HCT116 (cell line): ENCODE measurements around the gene MPHOSPH8. TPM values are rescaled to one million over a fixed set of nuclear protein-coding genes. Genes with fewer than 3 reads are reported as not detected.

Source experiments
- ATAC-seq: fragments of 200-7000 bp; cut with Tn5 transposase; 2 replicates; pipeline ENCODE4 v1.9.1; 2020; ENCODE audit warnings: mild to moderate bottlenecking, moderate library complexity
- BruUV-seq: library from RNA; stranded (reverse); fragments of 400-500 nt; replicated peaks from 2 replicates; lab custom pipeline; 2021; lab: Mats Ljungman, UMichigan
- CTCF ChIA-PET: fragments of 300-600 bp; sonication (Branson Sonifier 250); formaldehyde crosslinking; loops from one replicate; lab custom pipeline; 2021; ENCODE audit warnings: antibody characterized with exemption; lab: Charles Lee
- POLR2A ChIA-PET: fragments of 300-600, 350-600 bp; sonication (Branson Sonifier 250); formaldehyde crosslinking; loops from one replicate; lab custom pipeline; 2021; ENCODE audit warnings: antibody characterized with exemption; lab: Charles Lee
- RAD21 ChIA-PET, 2 experiments: fragments of 300-600 bp; sonication (Branson Sonifier 250); formaldehyde crosslinking; loops; one replicate each; lab custom pipeline; 2023; ENCODE audit warnings: low total read pairs in 2 of 2; ENCODE audit not compliant: uncharacterized antibody in 2 of 2, unreplicated experiment in 2 of 2, low non-redundant PET in 1 of 2; lab: Charles Lee
- DNase-seq: peaks from one replicate; pipeline ENCODE4 v3.0.0-alpha.2; 2010; ENCODE audit warnings: low read depth, low spot score
- H2AFZ ChIP-seq: fragments of 200-600 bp; shearing (Covaris generic), sonication (generic); 2 replicates; pipeline ENCODE4 v1.6.1; 2017; ENCODE audit warnings: low read depth, mixed run types, mixed read lengths, antibody characterized with exemption, low read length; ENCODE audit not compliant: poor library complexity, severe bottlenecking
- H3K27ac ChIP-seq: 2 replicates; pipeline ENCODE4 v1.5.1; 2012; ENCODE audit warnings: low read depth, low read length
- H3K27me3 ChIP-seq: fragments of 200-600 bp; sonication (generic); 2 replicates; pipeline ENCODE4 v1.6.1; 2016; ENCODE audit warnings: mixed run types, low read length, mixed read lengths; ENCODE audit not compliant: insufficient read depth
- H3K36me3 ChIP-seq, 2 experiments: fragments of 200-500 bp in 1 of 2; fragments of 200-600 bp in 1 of 2; sonication (Bioruptor generic) in 1 of 2; sonication (generic) in 1 of 2; 2 replicates each; pipeline versions ENCODE4 v1.5.1 to v1.6.1; 2014 to 2016; ENCODE audit warnings: low read length in 2 of 2, inconsistent platforms in 1 of 2, mixed read lengths in 1 of 2, mixed run types in 1 of 2; ENCODE audit not compliant: insufficient read depth in 2 of 2, control insufficient read depth in 1 of 2
- H3K4me1 ChIP-seq, 2 experiments: fragments of 200-600 bp in 1 of 2; sonication (generic) in 1 of 2; 2 replicates each; pipeline versions ENCODE4 v1.5.1 to v1.6.1; 2012 to 2017; ENCODE audit warnings: low read length in 2 of 2, inconsistent platforms in 1 of 2, mild to moderate bottlenecking in 1 of 2, mixed read lengths in 1 of 2, mixed run types in 1 of 2, moderate library complexity in 1 of 2; ENCODE audit not compliant: insufficient read depth in 2 of 2, control insufficient read depth in 1 of 2
- H3K4me2 ChIP-seq: fragments of 200-600 bp; sonication (generic); 2 replicates; pipeline ENCODE4 v1.6.1; 2017; ENCODE audit warnings: mixed run types, low read length, mixed read lengths
- H3K4me3 ChIP-seq, 2 experiments: fragments of 200-600 bp in 1 of 2; sonication (generic) in 1 of 2; replicated peaks in 1 of 2; 2 replicates each; pipeline ENCODE4 v1.5.1; 2011 to 2016; ENCODE audit warnings: low read length in 2 of 2, control low read depth in 1 of 2, low read depth in 1 of 2, mild to moderate bottlenecking in 1 of 2, mixed read lengths in 1 of 2, mixed run types in 1 of 2
- H3K79me2 ChIP-seq: fragments of 200-600 bp; sonication (generic); 2 replicates; pipeline ENCODE4 v1.6.1; 2017; ENCODE audit warnings: mild to moderate bottlenecking, mixed run types, low read length, moderate library complexity, mixed read lengths; ENCODE audit not compliant: insufficient read depth
- H3K9ac ChIP-seq: fragments of 200-600 bp; sonication (generic); 2 replicates; pipeline ENCODE4 v1.6.1; 2016; ENCODE audit warnings: low read length, mixed read lengths
- H3K9me2 ChIP-seq: fragments of 200-600 bp; sonication (generic), shearing (Covaris generic); 2 replicates; pipeline ENCODE4 v1.6.1; 2017; ENCODE audit warnings: mixed run types, mild to moderate bottlenecking, moderate library complexity; ENCODE audit not compliant: insufficient read depth
- H3K9me3 ChIP-seq, 2 experiments: fragments of 200-500 bp in 1 of 2; fragments of 200-600 bp in 1 of 2; sonication (Bioruptor generic) in 1 of 2; sonication (generic) in 1 of 2; 2 replicates each; pipeline ENCODE4 v1.6.1; 2014 to 2017; ENCODE audit warnings: low read length in 2 of 2, mixed read lengths in 2 of 2, inconsistent platforms in 1 of 2, low read depth in 1 of 2, mild to moderate bottlenecking in 1 of 2, mixed run types in 1 of 2, moderate library complexity in 1 of 2; ENCODE audit not compliant: control insufficient read depth in 1 of 2, insufficient read depth in 1 of 2
- H4K20me1 ChIP-seq: fragments of 200-600 bp; sonication (generic), shearing (Covaris generic); 2 replicates; pipeline ENCODE4 v1.6.1; 2017; ENCODE audit warnings: mixed run types, mild to moderate bottlenecking, moderate library complexity; ENCODE audit not compliant: insufficient read depth
- CBX3 ChIP-seq: IDR thresholded peaks from 2 replicates; pipeline ENCODE4 v1.6.1; 2012; ENCODE audit warnings: low read depth
- CEBPB ChIP-seq: IDR thresholded peaks from 2 replicates; pipeline ENCODE4 v1.6.1; 2012; ENCODE audit warnings: low read depth
- CTCF ChIP-seq, 3 experiments: fragments of 200-600 bp in 1 of 3; sonication (generic) in 1 of 3; IDR thresholded peaks in 2 of 3; conservative IDR thresholded peaks in 1 of 3; 2 replicates each; pipeline ENCODE4 v1.5.1; 2012 to 2017; ENCODE audit warnings: low read depth in 2 of 3, low read length in 2 of 3, antibody characterized with exemption in 1 of 3, borderline replicate concordance in 1 of 3, control low read depth in 1 of 3, mild to moderate bottlenecking in 1 of 3, mixed read lengths in 1 of 3, mixed run types in 1 of 3, moderate library complexity in 1 of 3; ENCODE audit not compliant: insufficient read depth in 1 of 3
- EGR1 ChIP-seq: IDR thresholded peaks from 2 replicates; pipeline ENCODE4 v1.6.1; 2012; ENCODE audit warnings: low read depth
- ELF1 ChIP-seq: IDR thresholded peaks from 2 replicates; pipeline ENCODE4 v1.6.1; 2012; ENCODE audit warnings: low read depth, borderline replicate concordance
- EZH2 ChIP-seq: fragments of 200-600 bp; sonication (generic); IDR thresholded peaks from 2 replicates; pipeline ENCODE4 v1.6.1; 2017; ENCODE audit warnings: antibody characterized with exemption, mixed run types
- EZH2phosphoT487 ChIP-seq: fragments of 200-600 bp; IDR thresholded peaks from 2 replicates; pipeline ENCODE4 v1.6.1; 2018; ENCODE audit warnings: antibody characterized with exemption, borderline replicate concordance
- FOSL1 ChIP-seq: IDR thresholded peaks from 2 replicates; pipeline ENCODE4 v1.6.1; 2012; ENCODE audit warnings: low read depth
- JUND ChIP-seq: IDR thresholded peaks from 2 replicates; pipeline ENCODE4 v1.6.1; 2012
- POLR2A ChIP-seq: IDR thresholded peaks from 2 replicates; pipeline ENCODE4 v1.7.0; 2011; ENCODE audit warnings: borderline replicate concordance; ENCODE audit not compliant: insufficient read depth, insufficient read length; ENCODE audit errors: extremely low read depth
- POLR2AphosphoS5 ChIP-seq: IDR thresholded peaks from 2 replicates; pipeline ENCODE4 v1.6.1; 2011; ENCODE audit warnings: mild to moderate bottlenecking, low read depth, low read length, moderate library complexity
- RAD21 ChIP-seq: IDR thresholded peaks from 2 replicates; pipeline ENCODE4 v1.6.1; 2012; ENCODE audit warnings: low read depth, mild to moderate bottlenecking
- SIN3A ChIP-seq: IDR thresholded peaks from 2 replicates; pipeline ENCODE4 v1.6.1; 2012; ENCODE audit warnings: low read depth
- SP1 ChIP-seq: IDR thresholded peaks from 2 replicates; pipeline ENCODE4 v1.6.1; 2012; ENCODE audit warnings: low read depth
- TCF7L2 ChIP-seq: IDR thresholded peaks from 2 replicates; pipeline ENCODE4 v1.7.0; 2011; ENCODE audit warnings: borderline replicate concordance, inconsistent platforms; ENCODE audit not compliant: insufficient read depth, insufficient read length; ENCODE audit errors: extremely low read depth
- YY1 ChIP-seq: IDR thresholded peaks from 2 replicates; pipeline ENCODE4 v1.6.1; 2011; ENCODE audit warnings: low read length, low read depth, moderate library complexity, mild to moderate bottlenecking; ENCODE audit not compliant: insufficient replicate concordance; ENCODE audit errors: extremely low read depth
- ZFX ChIP-seq: fragments of 450-650 bp; IDR thresholded peaks from 2 replicates; pipeline ENCODE4 v1.6.1; 2017
- ZNF274 ChIP-seq: fragments of 200-500 bp; sonication (Bioruptor generic); IDR thresholded peaks from 2 replicates; pipeline ENCODE4 v1.6.1; 2014; ENCODE audit warnings: mild to moderate bottlenecking, low read depth, low read length, inconsistent platforms
- intact Hi-C: fragments of 100-400 bp; cut with micrococcal nuclease; formaldehyde crosslinking; loops from 2 replicates; pipeline ENCODE4 v1.10.0; 2022
- total RNA-seq: library from RNA; stranded (reverse); gene quantifications from one replicate; pipeline ENCODE4 v1.2.1, GENCODE V29; 2021; ENCODE audit not compliant: unreplicated experiment
- TF ChIP-seq, protein P1 (sequence below): IDR thresholded peaks from 2 replicates; pipeline ENCODE4 v1.6.1; 2011; ENCODE audit warnings: mild to moderate bottlenecking, low read length, moderate library complexity; ENCODE audit not compliant: insufficient replicate concordance; ENCODE audit errors: extremely low read depth
- TF ChIP-seq, protein P2 (sequence below): IDR thresholded peaks from 2 replicates; pipeline ENCODE4 v1.6.1; 2012

MPHOSPH8 gene
- total RNA-seq, 1 experiment from 2014 or later, result 21.5 TPM

GRCh38 chr13:19673473-19674430 is 40.3 kb downstream of the MPHOSPH8 start:
- Histone ChIP-seq H3K4me3 (no peak overlapping the region), H3K9me3 (no peaks in the 10 kb centered on the region), H3K9me2 (no peaks in the 10 kb centered on the region), H3K27ac (no peak overlapping the region), H3K79me2 (no peaks in the 10 kb centered on the region), H3K9ac (no peak overlapping the region), H2AFZ (no peak overlapping the region), H3K36me3 (peaks cover 36 to 43% of the 10 kb centered on the region in 2 experiments), H3K27me3 (no peaks in the 10 kb centered on the region), H4K20me1 (no peaks in the 10 kb centered on the region; the same call in 1 of the 2 replicates), H3K4me2 (no peak overlapping the region), H3K4me1 (no peaks in the 10 kb centered on the region)
- POLR2A ChIA-PET, result no interaction called here
- intact Hi-C loops, result no loop called here
- TF ChIP-seq SIN3A, result no peak
- TF ChIP-seq FOSL1, result no peak
- TF ChIP-seq CBX3, result no peak
- no peak for TF ChIP-seq EGR1
- TF ChIP-seq RAD21, result no peak
- no peak for TF ChIP-seq CEBPB
- no peak for TF ChIP-seq ZNF274
- no peak for TF ChIP-seq CTCF (IDR thresholded peaks at IDR 0.05 in 2 of 3, conservative IDR thresholded peaks at IDR 0.05 in 1 of 3; ENCODE audit: borderline replicate concordance in 1 of 3, insufficient read depth in 1 of 3, low read depth in 2 of 3, low read length in 2 of 3)
- TF ChIP-seq ZFX, result no peak
- TF ChIP-seq SP1, result no peak
- TF ChIP-seq EZH2phosphoT487, result no peak
- TF ChIP-seq POLR2A, result no peak
- no peak for TF ChIP-seq POLR2AphosphoS5
- no peak for TF ChIP-seq ELF1
- TF ChIP-seq, protein P1, sequence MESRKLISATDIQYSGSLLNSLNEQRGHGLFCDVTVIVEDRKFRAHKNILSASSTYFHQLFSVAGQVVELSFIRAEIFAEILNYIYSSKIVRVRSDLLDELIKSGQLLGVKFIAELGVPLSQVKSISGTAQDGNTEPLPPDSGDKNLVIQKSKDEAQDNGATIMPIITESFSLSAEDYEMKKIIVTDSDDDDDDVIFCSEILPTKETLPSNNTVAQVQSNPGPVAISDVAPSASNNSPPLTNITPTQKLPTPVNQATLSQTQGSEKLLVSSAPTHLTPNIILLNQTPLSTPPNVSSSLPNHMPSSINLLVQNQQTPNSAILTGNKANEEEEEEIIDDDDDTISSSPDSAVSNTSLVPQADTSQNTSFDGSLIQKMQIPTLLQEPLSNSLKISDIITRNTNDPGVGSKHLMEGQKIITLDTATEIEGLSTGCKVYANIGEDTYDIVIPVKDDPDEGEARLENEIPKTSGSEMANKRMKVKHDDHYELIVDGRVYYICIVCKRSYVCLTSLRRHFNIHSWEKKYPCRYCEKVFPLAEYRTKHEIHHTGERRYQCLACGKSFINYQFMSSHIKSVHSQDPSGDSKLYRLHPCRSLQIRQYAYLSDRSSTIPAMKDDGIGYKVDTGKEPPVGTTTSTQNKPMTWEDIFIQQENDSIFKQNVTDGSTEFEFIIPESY, result no peak
- TF ChIP-seq, protein P2, sequence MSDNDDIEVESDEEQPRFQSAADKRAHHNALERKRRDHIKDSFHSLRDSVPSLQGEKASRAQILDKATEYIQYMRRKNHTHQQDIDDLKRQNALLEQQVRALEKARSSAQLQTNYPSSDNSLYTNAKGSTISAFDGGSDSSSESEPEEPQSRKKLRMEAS, result no peak
- TF ChIP-seq EZH2, result no peak
- TF ChIP-seq YY1, result no peak
- TF ChIP-seq JUND, result no peak
- no peak for TF ChIP-seq TCF7L2
- no peak for ATAC-seq
- CTCF ChIA-PET, result no interaction called here
- no peak for DNase-seq
- no TSS peak for BruUV-seq
- RAD21 ChIA-PET, result no interaction called here
